NCI-H1694 (cell line): Measurements from ENCODE around the gene TMEM127.
A peak's percentile ranks its signal among the peaks of the same experiment; 100 is the strongest.
"Not testable (repeated sequence)": the region's sequence is repeated elsewhere in the genome, so short reads cannot be mapped to it uniquely, and the experiment has no call there.

Experiments used
- DNase-seq: peaks from one replicate; lab custom pipeline; 2025; lab: John Stamatoyannopoulos, UW

The TMEM127 gene

GRCh38 chr2:96265840-96266679 lies at the start of gene TMEM127, which contains the start of gene CIAO1:
Gene TMEM127, minus strand, starts transcription at chr2:96265997. Its CDS starts 616 bp downstream, at chr2:96265381.
Gene CIAO1, plus strand, starts transcription at chr2:96266225. Its CDS starts 126 bp downstream, at chr2:96266351.
- DNase-seq: peak; percentile 94

- no peak for DNase-seq
Measured at GRCh38 chr2:96315005-96315399, 49.2 kb upstream of the TMEM127 start.

GRCh38 chr2:96308248-96308647 lies 42.5 kb upstream of the TMEM127 start:
- no peak for DNase-seq

- no peak for DNase-seq
Measured at GRCh38 chr2:96306370-96306769, 40.6 kb upstream of the TMEM127 start.

DNA sequence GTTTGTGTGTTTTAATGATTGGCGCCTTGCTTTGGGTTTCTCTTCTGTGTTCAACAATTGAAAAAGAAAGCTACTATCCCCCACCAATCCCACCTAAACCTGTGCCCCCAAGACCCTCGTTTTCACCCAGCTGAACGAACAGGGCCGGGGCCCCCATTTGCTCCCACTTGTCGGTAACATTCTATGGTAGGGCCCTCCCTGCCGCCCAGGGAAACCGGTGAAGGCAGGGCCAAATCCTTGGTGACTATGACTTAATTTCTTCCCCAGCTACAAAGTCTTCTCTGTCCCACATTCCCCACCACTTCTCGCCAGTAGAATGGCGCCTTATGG lies 40.1 kb upstream of the TMEM127 start:
- no peak for DNase-seq

GRCh38 chr2:96305091-96305978 lies 39.5 kb upstream of the TMEM127 start, which contains the start of gene SNRNP200:
Gene SNRNP200, minus strand, starts transcription at chr2:96305546. Its CDS starts 109 bp downstream, at chr2:96305437.
- peak; percentile 84 for DNase-seq

- DNase-seq: no peak
Measured at GRCh38 chr2:96304606-96305005, 38.8 kb upstream of the TMEM127 start.

- no peak for DNase-seq
Measured at GRCh38 chr2:96301865-96302264, 36.1 kb upstream of the TMEM127 start.

DNA sequence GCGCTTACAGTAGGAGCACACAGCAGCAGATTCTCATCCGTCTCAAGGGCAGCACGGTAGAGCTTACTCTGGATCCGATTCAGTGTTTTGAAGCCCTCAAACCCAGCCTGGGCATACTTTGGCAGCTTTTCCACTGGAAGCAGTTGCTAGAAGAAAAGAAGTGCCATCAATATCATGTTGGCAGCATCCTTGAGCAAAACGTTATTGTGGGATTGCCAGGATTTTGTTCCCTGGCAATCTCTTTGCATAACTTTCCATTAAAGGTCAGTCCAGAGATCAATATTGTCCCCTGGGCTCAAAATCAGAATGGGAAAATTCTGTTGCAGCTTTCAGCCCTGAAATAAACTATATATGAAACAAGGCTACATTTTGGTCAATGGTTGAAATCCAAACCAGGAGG lies 31.1 kb upstream of the TMEM127 start:
- DNase-seq: no peak

- DNase-seq: not testable (repeated sequence)
Measured at GRCh38 chr2:96294271-96294670, 28.5 kb upstream of the TMEM127 start.

DNA sequence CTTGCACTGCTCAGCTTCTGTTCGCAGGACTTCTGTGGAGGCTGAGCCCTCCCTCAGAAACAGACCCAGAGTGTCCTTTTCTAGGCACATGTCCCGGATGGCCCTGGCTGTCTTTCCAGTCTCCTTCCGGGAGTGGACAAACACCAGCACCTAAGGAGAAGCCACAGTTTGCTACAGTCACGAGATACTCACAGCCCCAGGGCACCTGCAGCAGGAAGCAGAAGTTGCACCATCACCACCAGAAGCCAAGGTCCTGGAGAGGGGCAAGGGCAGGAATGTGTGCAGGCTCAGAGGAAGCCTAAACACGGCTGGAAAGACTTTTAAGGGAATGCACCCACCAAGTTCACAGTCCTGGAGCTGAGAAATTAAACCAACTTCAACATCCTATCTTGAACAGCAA lies 26.0 kb upstream of the TMEM127 start:
- no peak for DNase-seq

DNA sequence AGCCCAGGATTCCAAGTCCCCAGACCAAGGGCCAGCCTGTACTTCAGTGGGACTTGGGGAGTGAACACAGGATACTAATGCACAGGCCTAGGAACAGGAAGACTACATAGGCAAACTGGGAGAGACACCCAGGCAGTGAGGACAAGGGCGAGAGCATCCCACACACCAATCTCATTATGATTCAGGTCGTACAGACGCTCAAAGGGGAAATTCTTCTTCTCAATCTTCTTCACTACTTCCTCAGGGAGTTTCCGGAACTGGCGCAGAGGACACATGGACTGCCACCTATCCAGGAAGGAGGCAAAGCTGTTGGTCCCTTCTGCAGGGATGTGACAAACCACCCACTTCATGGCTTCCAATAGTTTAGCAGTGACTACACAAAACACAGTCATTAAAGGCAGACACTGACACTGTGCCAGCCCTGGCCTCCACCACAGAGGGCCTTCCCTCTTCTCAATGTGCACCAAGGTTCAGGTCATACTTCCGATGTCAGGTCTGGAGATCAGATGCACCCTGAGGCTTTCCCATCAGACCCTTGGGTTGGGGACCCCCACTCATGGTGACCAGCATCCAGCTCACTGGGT lies 21.6 kb upstream of the TMEM127 start:
- no peak for DNase-seq

DNA sequence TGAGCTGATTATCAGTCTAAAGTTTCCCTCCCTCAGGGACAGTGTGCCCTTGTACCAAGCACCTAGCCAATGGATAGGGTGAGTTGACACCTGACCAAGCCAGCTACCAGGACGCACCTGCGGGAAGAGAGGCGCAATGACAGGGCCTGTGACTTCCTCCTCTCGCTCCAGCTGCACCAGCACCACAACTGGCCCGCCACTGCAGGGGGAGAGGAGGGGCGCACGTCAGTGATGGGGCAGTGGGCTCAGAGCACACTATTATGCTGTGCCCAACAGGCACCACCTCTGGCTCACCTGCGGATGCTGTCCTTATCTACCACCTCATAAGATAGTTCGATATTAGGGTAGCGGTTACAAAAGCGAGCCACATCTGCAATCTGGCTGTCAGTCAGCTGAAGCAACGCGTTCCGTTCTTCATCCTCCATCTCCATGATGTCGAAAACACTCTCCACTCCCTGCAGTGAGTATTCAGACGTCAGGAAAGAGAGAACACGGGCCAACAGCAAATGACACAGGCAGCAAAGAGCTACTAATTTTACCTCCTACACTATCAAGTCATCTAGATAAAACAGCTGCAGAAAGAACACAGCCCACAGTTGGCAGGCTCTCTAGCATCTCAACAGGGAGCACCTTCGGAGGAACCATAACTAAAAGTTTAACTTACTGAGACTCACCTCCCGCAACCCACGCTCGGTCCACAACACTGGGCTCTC lies 11.1 kb upstream of the TMEM127 start:
- no peak for DNase-seq

DNA sequence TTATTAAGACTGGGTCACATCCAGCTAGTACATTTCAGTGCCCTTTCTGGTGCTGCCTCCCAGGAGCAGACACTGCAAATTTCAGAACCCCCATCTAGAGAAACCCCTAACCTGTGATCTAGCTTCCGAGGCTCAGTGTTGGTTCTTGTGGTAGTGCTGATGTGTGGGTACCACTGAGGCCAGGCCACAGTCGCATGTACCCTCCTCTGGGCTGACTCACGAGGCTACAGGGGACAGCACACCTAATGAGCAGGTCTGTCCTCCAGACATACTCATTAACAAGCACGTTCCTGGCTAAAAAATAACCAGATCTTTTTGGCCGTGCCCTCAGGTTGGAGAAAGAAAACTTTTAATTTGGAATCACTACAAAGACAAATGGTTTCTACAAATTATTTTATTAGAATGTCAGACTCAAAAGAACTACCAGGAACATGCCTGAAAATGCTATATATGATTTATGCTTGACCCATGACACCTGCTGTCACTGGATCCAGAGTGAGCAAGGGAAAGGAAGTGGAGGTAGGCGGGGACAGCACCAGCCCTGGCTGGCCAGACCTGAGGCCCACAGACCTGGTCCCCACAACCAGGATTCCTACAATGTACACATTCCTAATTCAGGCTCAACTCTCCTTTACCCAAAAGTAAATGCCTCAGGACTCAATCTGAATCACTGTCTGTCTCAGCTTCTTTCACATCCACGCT lies 8.7 kb upstream of the TMEM127 start:
- DNase-seq: no peak

- DNase-seq: no peak
Measured at GRCh38 chr2:96273763-96274162, 8.0 kb upstream of the TMEM127 start.

GRCh38 chr2:96271995-96272394 lies 6.2 kb upstream of the TMEM127 start:
- no peak for DNase-seq

- DNase-seq: peak; percentile 13
Measured at GRCh38 chr2:96267159-96267971, 1.6 kb upstream of the TMEM127 start.

DNA sequence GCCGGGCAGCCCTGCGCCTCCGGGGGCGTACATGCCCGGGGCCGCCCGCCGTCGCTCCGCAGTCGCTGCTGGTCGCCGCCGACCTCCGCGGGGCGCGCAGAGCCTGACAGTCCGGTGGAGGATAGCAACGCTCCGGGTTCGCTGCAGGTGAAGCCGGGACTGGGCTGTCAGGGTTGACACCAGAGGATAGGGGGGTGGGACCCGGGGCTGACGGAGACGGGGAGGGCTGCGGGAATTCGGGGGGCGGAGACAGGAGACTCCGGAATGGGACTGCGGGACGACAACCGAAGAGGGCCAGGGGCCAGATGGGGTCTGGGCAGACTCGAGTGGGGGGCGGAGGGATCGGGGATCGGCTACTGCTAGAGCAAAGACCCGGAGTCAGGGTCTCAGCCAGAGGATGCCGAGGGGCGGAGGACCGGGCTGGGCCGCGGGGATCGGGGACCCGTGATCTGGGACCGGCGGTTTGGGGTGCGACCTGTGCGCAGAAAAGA lies 403 bp downstream of the TMEM127 start:
- DNase-seq: no peak

GRCh38 chr2:96264656-96265348 lies 995 bp downstream of the TMEM127 start:
- DNase-seq: peak; percentile 5

- no peak for DNase-seq
Measured at GRCh38 chr2:96264086-96264485, 1.7 kb downstream of the TMEM127 start.
